Measurements from ENCODE around the gene LRRC17. TPM values are rescaled to one million over a fixed set of nuclear protein-coding genes. Genes with fewer than 3 reads are reported as not detected.
A peak's percentile ranks its signal among the peaks of the same experiment; 100 is the strongest.

LRRC17 gene
- total RNA-seq, 3 donors from 2014 or later = 1.3 to 1.9 (median 1.3) TPM

- DNase-seq = no peak
- no peaks in the 10 kb centered on the region for H3K4me1 ChIP-seq (ENCODE audit: low read depth)
- no peaks in the 10 kb centered on the region for H3K9me3 ChIP-seq
- H3K4me3 ChIP-seq = no peak overlapping the region
- no peaks in the 10 kb centered on the region for H3K36me3 ChIP-seq (ENCODE audit: low read depth)
- no peak for TF ChIP-seq CTCF (IDR thresholded peaks at IDR 0.05)
- intact Hi-C loops (cut with DNase I, micrococcal nuclease) = no loop called here
- no peak for ATAC-seq
These were observed 14.6 kb downstream of the LRRC17 start for GRCh38 chr7:102927312-102927933.

GRCh38 chr7:102931757-102932156 lies 19.0 kb downstream of the LRRC17 start:
- no peak overlapping the region for H3K4me3 ChIP-seq
- H3K4me1 ChIP-seq (ENCODE audit: low read depth) = no peaks in the 10 kb centered on the region
- no peak for TF ChIP-seq CTCF (IDR thresholded peaks at IDR 0.05)
- no peaks in the 10 kb centered on the region for H3K9me3 ChIP-seq
- no peak for DNase-seq
- intact Hi-C loops (cut with DNase I, micrococcal nuclease) = no loop called here
- no peak for ATAC-seq
- H3K36me3 ChIP-seq (ENCODE audit: low read depth) = no peaks in the 10 kb centered on the region

- intact Hi-C loops (cut with DNase I, micrococcal nuclease) = no loop called here
- ATAC-seq = peak; percentile 51
- Histone ChIP-seq H3K4me1 (ENCODE audit: low read depth) (no peaks in the 10 kb centered on the region), H3K9me3 (no peaks in the 10 kb centered on the region), H3K4me3 (no peak overlapping the region), H3K36me3 (ENCODE audit: low read depth) (no peaks in the 10 kb centered on the region)
- peak; percentile 30 to 65 (median 34) for DNase-seq
- no peak for TF ChIP-seq CTCF (IDR thresholded peaks at IDR 0.05)
These were observed 21.0 kb downstream of the LRRC17 start for GRCh38 chr7:102933763-102934162.

- ATAC-seq (no peak), DNase-seq (no peak)
- no peak overlapping the region for H3K4me3 ChIP-seq
- no peaks in the 10 kb centered on the region for H3K36me3 ChIP-seq (ENCODE audit: low read depth)
- intact Hi-C loops (cut with DNase I, micrococcal nuclease) = no loop called here
- TF ChIP-seq CTCF (IDR thresholded peaks at IDR 0.05) = no peak
- H3K9me3 ChIP-seq = no peaks in the 10 kb centered on the region
- no peaks in the 10 kb centered on the region for H3K4me1 ChIP-seq (ENCODE audit: low read depth)
These were observed 21.4 kb downstream of the LRRC17 start for GRCh38 chr7:102934239-102934638.

GRCh38 chr7:102934701-102935100 lies 21.9 kb downstream of the LRRC17 start:
- DNase-seq (no peak), ATAC-seq (no peak)
- Histone ChIP-seq H3K36me3 (ENCODE audit: low read depth) (no peaks in the 10 kb centered on the region), H3K4me1 (ENCODE audit: low read depth) (no peaks in the 10 kb centered on the region), H3K4me3 (no peak overlapping the region), H3K9me3 (no peaks in the 10 kb centered on the region)
- no peak for TF ChIP-seq CTCF (IDR thresholded peaks at IDR 0.05)
- intact Hi-C loops (cut with DNase I, micrococcal nuclease) = no loop called here

Measured in mucosa of descending colon (tissue), 3 donors.